ENCODE data around the gene CSE1L.
"Not testable (repeated sequence)": the region's sequence is repeated elsewhere in the genome, so short reads cannot be mapped to it uniquely, and the experiment has no call there.

The CSE1L gene

DNA sequence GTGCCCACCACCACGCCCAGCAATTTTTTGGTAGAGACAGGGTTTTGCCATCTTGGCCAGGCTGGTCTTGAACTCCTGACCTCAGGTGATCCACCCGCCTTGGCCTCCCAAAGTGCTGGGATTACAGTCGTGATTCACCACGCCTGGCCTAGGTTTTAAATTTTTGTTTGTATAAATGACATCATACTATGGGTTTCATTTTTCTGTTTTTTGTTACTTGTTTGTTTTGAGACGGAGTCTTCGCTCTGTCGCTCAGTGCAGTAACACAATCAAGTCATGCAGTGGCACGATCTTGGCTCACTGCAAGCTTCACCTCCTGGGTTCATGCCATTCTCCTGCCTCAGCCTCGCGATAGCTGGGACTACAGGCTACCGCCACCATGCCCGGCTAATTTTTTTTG, 36.2 kb downstream of the CSE1L start:
- DNase-seq: not testable (repeated sequence)

DNA sequence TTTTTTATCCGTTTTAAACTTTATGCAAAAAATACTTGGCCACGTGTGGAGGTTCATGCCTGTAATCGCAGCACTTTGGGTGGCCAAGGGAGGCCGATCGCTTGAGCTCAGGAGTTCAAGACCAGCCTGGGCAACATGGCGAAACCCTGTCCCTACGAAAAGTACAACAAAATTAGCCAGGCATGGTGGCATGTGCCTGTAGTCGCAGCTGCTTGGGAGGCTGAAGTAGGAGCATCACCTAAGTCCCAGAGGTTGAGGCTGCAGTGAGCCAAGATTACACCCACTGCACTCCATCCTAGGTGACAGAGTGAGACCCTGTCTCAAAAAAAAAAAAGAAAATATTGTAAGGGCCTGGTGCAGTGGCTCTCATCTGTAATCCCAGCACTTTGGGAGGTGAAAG, 45.0 kb downstream of the CSE1L start:
- DNase-seq: no peak

DNA sequence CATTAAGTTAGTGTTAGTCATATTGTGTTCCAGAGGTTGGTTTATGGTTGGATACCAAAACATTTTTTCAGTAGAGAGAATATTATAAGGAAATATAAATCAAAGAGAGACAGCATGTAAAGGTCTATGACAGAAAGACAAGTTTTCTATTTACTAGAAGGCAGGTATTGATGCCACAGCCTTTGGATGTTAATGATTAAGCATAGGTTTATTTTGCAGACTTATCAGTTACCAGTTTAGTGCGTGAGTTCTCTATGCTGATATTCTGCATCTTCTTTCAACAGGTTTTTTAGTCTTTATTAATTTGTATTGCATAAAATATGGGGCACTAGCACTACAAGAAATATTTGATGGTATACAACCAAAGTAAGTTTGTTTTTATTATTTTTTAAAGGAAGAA, 45.6 kb downstream of the CSE1L start:
- DNase-seq: no peak

DNA sequence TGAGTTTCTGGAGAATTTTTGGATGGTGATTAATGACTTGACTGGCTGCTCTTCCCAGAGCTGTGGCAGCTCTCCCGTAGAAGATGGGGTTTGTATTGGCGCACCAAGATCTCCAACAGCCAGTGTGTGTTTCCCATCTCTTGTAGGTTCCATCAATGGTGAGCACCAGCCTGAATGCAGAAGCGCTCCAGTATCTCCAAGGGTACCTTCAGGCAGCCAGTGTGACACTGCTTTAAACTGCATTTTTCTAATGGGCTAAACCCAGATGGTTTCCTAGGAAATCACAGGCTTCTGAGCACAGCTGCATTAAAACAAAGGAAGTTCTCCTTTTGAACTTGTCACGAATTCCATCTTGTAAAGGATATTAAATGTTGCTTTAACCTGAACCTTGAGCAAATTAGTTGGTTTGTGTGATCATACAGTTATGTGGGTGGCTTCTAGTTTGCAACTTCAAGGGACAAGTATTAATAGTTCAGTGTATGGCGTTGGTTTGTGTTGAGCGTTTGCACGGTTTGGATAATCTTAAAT, 50.2 kb downstream of the CSE1L start:
- DNase-seq: no peak

DNA sequence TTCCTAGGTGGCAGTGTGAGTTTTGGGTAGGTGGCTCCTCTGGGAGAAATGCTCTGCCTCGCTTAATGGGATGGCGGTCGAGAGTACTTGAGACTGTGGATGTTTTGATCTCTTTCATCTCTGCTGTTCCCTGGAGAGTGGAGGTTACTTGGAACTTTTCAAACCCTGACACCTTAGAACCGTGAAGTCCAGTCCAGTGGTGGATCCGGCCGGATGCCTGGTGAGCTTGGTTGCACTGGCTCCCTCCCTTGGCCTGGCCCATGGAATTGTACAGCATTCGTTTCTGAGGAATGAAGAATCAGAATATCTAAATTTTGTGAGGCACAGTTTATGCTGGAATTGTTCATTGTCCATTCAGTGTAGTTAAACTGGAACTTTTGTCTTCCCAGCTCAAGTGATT, 51.0 kb downstream of the CSE1L start:
- DNase-seq: no peak

DNA sequence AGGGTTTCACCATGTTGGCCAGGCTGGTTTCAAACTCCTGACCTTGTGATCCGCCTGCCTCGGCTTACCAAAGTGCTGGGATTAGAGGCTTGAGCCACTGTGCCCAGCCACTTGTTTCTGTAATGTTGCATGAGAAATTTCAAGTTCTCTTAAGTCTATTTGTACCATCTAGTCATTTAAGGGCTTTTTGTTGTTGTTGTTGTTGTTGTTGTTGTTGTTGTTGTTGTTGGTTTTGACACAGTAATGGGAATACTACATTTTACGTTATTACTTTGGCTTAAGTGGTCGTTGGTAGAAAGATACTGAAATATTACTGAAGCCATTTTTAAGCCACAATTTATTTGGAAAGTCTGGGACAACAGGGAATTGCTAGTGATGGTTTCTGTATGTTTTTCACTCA, 52.0 kb downstream of the CSE1L start:
- no peak for DNase-seq

DNA sequence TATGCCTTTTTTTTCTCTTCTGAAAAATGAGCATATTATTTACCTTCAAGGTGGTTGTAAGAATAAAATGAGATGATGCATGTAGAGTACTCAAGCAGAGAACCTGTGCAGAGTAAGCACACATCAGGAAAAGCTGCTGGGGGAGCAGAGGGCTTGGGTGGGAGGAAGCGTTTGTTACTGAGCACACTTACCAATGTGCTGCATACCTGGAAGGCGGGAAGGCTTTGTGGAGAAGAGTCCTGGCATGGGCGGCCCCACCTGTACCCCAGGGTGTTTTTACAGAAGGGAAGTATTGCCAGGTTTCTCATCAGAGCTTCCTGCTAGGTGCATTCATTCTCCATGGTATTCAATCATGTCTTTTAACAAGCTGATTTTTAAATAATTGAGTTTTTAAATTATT, 52.9 kb downstream of the CSE1L start:
- no peak for DNase-seq

DNA sequence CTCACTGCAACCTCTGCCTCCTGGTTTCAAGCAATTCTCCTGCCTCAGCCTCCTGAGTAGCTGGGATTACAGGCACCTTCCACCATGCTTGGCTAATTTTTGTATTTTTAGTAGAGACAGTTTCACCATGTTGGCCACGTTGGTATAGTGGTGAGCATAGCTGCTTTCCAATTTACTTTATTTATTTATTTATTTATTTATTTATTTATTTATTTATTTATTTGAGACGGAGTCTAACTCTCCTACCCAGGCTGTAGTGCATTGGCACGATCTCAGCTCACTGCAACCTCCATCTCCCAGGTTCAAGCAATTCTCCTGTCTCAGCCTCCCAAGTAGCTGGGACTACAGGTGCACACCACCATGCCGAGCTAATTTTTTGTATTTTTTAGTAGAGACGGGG, 54.2 kb downstream of the CSE1L start:
- DNase-seq: not testable (repeated sequence)

DNA sequence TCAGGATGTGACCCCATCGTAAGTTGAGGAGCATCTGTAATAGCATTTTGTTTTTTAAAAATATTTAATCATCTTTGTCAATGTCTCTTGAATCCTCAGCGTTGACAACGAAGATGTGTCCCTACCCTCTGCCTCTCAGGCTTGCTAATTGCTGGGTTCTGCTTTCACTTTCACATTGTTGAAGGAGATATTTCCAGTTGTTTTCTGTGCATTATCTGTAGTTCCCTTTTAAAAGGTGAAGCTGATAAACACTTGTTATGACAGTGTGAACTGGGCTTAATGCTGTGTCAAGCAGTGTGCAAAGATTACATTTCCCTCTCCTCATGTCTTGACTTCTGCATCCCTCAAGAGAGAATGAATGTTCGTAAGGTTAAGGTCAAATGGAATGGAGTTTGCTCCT, 54.9 kb downstream of the CSE1L start:
- DNase-seq: no peak

DNA sequence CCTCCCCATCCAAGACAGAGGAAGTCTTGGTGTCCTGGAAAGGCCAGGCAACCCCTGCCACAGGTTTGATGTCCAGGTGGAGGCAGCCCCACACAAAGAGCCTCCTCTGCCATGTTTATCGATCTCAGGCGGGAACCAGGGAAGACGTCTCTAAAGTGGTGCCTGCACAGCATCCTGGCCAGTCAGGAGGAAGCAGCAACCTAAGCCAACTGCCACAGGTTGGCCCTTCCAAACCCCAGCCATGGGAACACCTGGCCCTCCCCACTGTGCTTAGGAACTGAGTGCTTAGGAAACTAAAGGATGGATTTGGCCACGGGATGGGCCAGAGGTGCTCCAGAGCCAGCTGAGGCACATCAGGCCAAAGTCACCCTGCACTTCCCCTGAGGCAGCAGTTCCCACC, 56.9 kb downstream of the CSE1L start:
- DNase-seq: no peak

DNA sequence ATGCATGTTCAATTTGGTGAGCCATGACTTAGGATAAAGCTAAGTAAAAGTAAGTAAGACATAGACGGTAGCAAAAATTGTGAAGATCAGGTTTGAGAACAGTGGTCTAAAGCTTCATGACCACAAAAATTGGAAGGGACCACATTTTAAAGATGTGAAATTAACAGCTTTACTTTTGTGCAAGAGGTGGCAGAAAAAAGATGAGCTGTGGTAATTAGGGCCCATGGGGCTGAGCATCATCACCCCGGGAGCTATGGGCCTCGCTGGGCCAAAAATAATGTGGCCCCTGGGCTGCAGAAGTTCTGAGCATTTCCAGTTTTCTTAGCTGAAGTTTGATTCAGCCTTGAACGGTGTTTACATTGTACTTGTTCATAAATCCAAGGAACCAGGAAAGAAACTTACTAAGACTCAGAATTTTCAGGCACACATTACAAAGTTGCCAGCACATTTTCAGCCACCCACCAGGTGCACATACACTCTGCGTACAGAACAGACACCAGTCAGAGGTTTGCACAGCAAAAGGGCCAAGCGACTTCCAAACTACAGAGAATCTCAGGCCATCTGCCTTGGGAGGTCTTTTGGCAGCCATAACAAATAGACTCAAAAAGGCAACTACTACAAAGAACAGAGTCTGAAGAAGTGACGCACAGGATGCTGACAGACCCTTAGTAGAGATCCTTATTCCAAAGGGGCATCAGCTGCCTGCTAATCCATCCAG, 57.7 kb downstream of the CSE1L start:
- DNase-seq: no peak

DNA sequence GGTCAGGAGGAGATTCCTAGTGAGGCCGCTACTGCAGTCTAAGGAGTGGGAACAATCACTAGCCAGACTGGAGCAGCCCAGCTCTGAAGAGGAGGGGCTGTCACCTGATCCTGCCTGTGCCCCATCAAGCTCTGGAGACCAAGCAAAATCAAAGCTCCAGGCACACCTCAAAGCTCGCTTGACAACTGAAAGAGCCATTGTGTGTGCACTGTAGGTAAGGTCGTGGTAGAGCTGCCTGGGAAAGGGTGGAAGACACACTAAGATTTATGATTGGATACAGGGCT, 58.2 kb downstream of the CSE1L start:
- DNase-seq: no peak

DNA sequence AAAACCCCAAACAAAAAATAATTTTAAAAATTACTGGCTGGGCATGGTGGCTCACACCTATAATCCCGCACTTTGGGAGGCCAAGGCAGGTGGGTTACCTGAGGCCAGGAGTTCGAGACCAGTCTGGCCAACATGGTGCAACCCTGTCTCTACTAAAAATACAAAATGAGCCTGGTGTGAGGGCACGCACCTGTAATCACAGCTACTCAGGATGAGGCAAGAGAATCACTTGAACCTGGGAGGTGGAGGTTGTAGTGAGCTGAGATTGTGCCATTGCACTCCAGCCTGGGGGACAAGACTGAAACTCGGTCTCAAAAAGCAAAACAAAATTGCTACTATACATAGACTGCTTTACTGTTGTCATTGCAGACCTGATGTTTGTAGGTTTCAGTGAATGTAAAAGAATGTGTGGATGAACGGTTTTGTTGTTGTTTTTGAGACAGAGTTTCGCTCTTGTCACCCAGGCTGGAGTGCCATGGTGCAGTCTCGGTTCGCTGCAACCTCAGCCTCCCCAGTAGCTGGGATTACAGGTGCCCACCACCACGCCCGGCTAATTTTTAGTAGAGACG, 59.0 kb downstream of the CSE1L start:
- not testable (repeated sequence) for DNase-seq

DNA sequence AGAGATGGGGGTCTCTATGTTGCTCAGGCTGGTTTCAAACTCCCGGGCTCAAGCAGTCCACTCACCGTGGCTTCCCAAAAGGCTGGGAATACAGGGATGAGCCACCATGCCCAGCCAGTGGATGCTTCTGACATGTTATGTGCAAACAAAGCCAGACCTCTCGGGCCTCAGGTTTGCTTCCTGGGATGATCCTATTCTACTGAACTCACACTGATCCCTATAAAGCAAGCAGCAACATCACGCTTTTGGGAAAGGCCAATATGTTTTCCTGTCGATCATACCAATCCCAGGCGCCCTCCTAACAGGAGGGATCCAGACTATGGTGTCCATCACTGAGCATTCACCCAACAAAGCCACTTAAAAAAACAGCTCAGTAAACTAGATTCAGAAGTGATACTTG, 60.2 kb downstream of the CSE1L start:
- DNase-seq: no peak

DNA sequence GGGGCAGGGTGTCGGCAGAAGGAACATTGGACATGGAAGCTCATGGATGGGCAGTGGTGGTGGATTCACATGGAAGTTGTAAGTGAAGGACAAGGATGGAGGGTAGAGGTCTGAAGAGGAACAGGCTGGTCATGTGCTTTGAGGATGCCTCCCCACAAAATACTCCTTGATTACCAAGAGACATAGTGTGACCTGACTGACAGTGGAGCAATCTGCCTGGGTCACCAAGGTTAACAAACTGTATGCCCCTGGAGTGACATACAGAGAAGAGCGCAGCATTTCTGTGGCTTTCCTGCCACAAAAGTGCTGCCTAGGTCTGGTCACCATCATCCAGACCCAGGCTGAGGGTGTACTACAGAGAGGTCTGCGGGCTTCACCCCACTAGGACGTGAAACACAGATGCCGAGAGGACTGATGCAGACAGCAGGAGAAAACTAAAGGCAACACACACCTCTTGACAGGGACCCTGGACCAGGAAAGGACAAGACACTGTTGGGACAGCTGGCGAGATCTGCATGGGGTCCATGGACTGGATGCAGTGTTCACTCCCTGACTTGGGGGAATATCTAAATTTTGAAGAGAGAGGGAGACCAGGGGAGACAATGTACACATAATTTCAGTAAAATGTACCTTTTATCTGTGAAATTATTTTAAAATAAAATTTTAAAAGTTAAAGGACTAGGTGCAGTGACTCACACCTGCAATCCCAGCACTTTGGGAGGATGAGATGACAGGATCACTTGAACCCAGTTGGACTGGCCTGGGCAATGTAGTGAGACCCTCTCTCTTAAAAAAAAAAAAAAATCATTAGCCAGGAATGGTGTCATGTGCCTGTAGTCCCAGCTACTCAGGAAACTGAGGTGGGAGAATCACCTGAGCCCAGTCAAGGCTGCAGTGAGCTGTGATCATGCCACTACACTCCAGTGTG, 64.9 kb downstream of the CSE1L start:
- no peak for DNase-seq

DNA sequence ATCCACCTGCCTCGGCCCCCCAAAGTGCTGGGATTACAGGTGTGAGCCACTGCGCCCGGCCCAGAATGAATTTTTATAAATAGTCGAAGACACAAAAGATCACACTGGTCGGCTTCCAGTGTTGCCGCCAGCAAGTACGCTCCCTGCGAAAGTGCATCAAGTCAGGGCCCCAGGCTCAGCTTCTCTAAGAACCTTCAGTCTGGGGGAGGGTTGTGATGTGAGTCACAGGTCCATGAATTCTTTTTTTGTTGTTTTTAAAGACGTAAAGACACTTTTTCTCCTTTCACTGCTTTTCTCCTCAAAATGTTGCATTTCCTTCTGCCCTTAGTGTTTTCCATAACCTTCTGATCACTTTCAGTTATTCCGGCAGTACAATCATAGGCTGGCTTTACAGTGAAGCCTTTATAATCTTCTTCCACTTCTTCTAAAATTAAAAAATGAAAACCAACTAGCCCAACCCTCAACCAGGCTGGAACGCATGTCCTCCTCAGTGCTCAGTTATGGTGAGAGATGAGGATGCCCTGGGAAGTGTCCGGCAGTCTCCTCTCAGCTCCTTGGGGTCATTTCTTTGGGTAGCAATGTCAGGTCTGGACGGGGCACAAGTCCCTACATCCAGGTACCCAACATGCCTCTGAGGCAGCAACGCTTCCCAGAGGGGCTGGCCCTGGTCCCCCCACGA, 66.6 kb downstream of the CSE1L start:
- no peak for DNase-seq

DNA sequence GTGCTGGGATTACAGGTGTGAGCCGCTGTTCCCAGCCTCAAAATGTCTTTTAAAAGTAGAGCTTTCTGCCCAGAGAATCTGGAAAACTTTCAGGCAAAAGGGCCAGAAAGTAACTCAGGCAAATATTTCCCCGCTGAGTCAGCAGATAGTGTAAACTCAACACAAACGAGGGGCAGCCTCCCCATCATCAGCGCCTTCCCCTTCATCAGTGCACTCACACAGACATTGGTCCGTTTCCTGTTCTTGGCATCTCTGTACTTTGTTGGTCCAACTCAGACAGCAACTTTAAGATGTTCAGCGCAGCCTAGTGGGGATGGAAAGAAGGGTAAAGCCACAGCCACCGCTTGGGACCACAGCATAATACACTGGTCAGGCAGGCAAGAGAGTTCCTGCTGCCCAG, 69.5 kb downstream of the CSE1L start:
- peak; percentile 25 for DNase-seq

DNA sequence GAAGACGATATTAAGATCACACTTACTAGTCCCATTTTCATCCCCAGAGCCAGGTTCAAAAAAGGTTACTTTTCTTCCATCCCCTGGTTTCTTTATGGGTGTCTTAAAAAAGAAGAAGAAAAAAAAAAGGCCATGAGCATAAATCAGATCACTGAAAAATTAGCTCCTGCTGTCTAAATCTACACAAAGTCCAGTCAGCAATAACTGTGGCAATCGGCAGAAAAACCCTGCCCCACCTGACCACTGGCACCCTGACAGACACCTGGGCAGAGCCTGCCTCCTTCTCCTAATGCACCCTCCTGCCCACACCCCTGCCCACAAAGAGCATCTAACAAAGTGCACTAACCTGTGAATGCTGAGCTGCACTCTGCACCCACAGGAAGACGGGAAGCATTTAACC, 72.2 kb downstream of the CSE1L start:
- no peak for DNase-seq

DNA sequence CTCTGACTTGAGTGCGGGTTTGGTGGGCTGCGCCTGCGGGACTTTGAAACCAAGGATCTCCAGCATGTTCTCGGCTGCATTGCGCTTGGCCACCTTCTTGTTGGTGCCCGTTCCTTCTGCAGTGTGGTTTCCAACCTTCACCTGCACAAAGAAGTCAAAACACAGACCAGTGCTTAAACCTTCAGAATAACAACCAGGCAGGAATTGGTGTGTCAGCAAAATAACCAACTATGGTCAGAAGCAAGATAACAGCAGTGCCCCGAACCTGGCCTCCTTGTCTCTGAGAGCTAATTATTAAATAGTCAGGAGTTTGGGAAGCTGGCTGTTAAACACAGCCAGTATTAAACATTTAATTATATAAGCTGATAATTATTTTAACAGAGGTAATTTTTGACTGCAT, 73.9 kb downstream of the CSE1L start:
- DNase-seq: no peak

DNA sequence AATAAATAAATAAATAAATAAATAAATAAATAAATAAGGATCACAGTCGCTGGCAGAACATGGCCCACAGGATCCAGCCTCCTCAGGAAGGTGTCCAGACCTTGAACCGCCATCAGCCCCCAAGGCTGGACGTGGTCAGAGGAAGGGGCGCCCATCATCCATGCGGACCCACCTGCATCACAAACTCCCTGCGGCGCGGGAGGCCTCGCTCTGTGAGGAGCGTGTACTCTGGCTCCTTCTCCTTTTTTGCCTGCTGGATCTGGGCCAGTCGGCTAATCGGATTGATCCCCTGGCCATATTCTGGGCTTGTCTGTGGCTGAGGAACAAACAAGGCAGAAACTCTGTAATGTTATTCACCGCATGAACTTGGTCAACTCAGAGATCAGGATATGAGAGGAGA, 76.8 kb downstream of the CSE1L start:
- DNase-seq: no peak

DNA sequence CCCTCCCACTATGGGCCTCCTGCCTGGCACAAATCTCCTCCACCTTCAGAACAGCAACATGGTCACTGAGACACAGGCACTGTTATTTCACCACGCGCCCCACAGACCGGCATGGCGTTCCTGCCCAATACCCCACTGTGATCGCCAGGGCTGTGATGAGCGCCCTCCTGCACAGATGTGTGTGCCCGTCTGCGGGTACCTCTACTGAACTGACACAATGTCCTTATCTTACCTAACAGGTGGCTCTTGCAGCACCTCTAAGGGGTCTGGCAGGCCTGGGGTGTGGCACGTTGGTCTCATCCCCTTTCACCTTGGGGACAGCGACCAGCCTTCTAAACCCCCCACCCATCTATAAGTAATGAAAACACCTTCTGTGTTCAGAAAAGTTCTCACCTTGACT, 77.9 kb downstream of the CSE1L start:
- DNase-seq: no peak

DNA sequence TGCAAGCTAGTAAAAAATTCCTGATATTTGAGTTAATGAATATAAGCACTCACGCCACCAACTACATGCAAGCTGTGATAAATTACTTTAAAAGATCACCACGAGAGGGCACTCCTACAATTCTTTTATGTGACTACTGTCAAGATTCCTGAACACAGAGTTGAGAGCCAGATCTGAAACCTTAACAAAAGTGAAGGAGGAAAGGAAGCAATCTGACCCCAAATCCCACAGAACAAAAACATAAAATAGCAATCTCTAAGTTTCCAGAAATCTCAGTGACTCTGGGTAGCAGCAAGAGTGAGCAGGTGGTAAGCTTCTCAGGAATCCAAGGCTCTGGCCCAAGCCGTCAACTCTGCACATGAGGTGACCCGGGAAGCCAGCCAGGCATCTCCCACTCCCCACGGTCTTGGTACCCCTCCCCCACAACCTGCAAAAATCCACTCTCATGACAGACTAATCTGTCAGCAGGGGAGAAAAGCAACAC, 86.9 kb downstream of the CSE1L start:
- peak; percentile 70 for DNase-seq

DNA sequence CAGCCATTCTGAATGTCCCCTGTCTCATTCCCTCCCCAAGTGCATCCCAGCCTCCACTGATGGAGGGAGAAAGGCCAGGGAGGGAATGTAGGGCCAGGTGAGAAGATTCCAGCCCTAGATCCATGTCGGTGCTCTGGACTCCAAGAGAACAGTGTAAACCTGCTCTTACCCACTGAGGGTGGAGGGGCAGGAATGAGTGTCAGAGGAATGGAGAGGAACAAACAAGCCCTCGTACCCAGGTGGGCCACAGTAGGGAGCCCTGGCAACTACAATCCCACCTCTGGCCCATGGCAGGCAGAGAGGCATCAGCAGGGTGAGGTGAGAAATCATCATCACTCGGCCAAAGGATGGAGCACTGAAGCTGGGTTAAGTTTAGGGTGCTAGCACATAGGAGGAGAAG, 87.5 kb downstream of the CSE1L start:
- DNase-seq: no peak
